WI38 (cell line): ENCODE data around the gene KRT80.

Experiments used
- H3K4me3 ChIP-seq: 2 replicates; pipeline ENCODE4 v1.5.1; 2011; ENCODE audit warnings: low read depth, mild to moderate bottlenecking, control low read depth, low read length
- TF ChIP-seq, protein P1 (sequence below): IDR thresholded peaks from 2 replicates; pipeline ENCODE4 v1.5.1; 2012; ENCODE audit warnings: low read depth, mild to moderate bottlenecking, control low read depth, low read length

KRT80 gene

DNA sequence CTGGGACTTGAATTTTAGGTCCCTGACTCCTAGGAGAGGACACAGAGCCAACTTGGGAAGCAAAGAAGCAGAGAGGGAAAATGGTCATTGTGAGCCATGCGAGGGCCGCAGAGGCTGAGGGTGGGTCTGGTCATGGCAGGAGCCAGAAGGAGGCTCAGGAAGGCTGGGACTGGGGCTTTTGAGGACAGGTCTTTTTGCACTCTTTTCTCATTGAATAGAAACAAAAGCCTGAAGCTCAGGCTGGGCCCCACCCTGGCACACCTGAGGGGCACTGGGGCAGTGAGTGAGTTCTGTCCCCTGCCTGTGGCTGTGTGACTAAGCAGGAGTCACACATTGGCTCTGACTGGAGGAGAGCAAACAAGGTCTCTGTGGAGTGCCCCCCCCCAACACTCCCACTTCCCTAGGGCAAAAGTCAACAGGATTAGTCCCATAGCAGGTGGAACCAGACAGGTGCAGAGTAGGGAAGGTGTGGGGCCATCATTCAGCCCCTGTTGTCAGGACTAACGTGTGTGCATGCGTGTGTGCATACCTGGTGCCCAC lies 44.1 kb upstream of the KRT80 start:
- no peak overlapping the region for H3K4me3 ChIP-seq

DNA sequence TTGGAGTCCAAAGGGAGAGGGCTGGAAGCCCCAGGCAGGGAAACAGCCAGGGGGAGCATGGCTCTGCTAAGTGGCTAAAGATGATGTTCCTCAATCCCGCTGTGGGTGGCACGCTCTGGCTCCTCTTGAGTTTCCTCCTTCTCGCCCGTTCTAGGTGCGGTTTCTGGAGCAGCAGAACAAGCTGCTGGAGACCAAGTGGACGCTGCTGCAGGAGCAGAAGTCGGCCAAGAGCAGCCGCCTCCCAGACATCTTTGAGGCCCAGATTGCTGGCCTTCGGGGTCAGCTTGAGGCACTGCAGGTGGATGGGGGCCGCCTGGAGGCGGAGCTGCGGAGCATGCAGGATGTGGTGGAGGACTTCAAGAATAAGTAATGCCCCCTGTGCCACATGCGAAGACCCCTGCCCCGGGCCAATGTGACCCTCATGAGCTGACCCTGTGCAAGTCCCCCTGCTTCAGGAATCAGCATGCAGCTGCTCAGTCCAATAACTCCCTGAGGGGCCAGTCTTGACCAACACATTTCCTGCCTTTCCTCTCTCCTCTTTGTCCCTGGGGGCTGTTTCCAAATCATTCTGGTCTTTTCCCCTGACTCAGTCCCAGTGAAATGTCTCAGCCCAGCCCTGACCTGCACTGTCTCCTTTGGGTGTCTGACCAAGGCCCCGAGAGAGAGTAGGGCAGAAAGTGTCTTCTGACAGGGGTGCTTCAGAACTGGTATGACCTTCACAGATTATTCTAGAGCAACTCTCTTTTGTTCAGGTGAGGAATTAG lies 43.4 kb upstream of the KRT80 start:
- TF ChIP-seq, protein P1, sequence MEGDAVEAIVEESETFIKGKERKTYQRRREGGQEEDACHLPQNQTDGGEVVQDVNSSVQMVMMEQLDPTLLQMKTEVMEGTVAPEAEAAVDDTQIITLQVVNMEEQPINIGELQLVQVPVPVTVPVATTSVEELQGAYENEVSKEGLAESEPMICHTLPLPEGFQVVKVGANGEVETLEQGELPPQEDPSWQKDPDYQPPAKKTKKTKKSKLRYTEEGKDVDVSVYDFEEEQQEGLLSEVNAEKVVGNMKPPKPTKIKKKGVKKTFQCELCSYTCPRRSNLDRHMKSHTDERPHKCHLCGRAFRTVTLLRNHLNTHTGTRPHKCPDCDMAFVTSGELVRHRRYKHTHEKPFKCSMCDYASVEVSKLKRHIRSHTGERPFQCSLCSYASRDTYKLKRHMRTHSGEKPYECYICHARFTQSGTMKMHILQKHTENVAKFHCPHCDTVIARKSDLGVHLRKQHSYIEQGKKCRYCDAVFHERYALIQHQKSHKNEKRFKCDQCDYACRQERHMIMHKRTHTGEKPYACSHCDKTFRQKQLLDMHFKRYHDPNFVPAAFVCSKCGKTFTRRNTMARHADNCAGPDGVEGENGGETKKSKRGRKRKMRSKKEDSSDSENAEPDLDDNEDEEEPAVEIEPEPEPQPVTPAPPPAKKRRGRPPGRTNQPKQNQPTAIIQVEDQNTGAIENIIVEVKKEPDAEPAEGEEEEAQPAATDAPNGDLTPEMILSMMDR = no peak
- H3K4me3 ChIP-seq = no peak overlapping the region

More for the DNA sequence above, 44.1 kb upstream of the KRT80 start:
- TF ChIP-seq, protein P1 = no peak

DNA sequence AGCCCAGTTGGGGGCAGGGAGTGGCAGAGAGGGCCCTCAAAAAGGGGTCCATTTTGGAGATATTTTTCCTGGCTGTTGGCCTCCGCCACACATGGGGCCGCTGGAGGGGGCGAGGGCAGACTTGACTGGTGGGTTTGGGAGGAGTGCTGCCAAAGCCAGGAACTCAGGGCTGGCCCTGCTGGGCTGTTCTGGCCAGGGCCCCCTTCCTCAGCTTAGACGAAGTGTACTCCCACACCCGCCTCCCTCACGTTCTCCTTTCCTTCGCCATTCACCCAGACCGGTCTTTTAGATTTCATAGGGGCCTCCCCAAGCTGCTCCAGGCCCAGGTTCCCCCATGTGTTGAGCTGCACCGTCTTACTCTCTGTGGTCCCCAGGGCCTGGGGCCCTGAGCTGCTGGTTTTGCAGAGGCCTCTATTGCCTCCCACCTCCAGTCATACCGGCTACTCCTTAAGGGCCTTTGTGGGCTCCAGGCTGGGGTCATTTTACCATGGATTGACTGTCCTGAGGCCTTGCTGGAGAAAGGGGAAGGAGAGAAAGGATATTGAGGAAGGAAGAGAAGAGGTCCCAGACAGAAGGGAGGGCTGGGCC lies 42.5 kb upstream of the KRT80 start:
- TF ChIP-seq, protein P1 = no peak
- no peak overlapping the region for H3K4me3 ChIP-seq

DNA sequence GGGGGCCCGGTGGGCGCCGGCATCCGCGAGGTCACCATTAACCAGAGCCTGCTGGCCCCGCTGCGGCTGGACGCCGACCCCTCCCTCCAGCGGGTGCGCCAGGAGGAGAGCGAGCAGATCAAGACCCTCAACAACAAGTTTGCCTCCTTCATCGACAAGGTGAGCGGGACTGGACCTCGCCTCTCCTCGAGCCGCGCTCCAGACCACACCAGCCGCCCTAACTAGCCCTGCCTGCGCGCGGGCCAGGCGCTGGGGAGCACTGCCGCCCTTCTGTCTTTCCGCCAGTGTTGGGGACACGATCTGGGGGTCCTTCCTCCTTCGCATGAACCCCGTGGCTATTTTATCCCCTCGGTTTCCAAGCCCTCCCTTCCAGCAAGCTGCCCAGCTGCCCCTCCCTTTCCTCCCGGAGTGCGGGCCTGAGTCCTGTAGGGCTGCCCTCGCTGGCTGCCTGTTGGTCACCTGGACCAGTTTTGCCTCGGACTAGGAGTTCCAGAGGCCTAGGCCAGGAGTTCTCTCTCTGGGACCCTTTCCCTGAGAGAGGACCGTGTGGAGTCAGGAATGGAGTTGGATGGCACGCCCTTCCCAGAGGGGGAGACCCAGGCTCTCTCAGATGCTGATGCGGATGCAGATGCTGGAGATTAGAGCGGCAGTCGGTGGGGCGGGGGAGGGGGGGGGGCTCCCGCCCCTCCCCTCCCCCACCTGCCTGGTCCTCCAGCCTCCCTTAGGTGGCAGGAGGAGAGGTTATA lies 41.8 kb upstream of the KRT80 start:
- H3K4me3 ChIP-seq = no peak overlapping the region
- TF ChIP-seq, protein P1 = no peak

DNA sequence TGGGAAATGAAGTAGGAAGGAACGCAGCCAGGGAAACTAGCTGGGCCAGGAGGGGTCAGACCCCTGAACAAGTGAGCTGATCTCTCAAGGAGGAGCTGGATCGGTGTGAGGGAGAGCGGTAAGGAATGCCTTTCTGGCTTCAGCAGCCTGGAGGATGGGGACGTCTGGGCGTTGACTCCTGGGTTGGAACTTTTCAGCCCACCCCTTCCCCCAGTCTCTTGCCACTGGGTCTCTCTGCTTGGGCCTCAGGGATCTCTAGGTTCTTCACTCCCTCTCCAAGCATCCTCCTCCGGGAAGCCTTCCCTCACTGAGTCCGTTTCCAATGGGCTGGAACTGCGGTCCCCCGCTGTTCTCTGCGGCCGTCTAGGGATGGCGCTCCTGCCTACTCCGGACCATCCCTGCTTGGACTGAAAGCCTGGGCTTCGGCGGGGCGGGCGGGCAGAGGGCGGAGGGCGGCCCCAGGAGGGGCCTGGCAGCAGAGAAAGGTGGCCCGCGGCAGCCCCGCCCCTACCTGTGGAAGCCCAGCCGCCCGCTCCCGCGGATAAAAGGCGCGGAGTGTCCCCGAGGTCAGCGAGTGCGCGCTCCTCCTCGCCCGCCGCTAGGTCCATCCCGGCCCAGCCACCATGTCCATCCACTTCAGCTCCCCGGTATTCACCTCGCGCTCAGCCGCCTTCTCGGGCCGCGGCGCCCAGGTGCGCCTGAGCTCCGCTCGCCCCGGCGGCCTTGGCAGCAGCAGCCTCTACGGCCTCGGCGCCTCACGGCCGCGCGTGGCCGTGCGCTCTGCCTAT lies 41.1 kb upstream of the KRT80 start, which contains the start of gene KRT7:
Gene KRT7 (plus strand): TSS at position 570 of the 788 bp plus-strand sequence. CDS start 54 bp downstream, at position 624.
- no peak within 1 kb of the TSS for H3K4me3 ChIP-seq
- TF ChIP-seq, protein P1 = no peak

DNA sequence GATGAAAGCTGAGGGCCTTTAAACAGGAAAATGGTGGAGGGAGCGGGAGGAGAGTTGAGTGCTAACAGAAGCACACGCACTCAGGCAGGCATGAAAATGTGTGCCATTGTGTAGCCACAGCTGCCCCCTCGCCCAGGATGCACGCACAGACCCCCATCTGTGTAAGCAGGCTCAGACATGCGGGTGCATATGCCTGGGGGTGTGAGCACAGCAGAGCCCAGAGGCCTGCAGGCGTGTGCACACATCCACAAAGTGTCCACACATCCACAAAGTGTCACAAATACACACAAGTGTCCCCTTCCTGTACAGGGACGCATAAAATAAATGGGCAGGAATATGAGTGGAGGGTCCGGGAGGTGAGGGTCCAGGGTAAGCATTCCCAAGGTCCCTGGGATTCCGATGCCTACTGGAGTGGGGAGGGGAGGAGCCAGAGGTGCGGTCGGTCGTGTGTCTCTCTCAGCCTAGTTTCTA lies 40.4 kb upstream of the KRT80 start:
- no peak overlapping the region for H3K4me3 ChIP-seq
- TF ChIP-seq, protein P1 = no peak
